HG02642 (cell line): ENCODE measurements around the gene SFI1.
"Not testable (repeated sequence)": the region's sequence is repeated elsewhere in the genome, so short reads cannot be mapped to it uniquely, and the experiment has no call there.

Source experiments
- ATAC-seq: cut with Tn5 transposase; IDR thresholded peaks from one replicate; pipeline ENCODE4 v1.9.1; 2021; ENCODE audit warnings: mild to moderate bottlenecking; ENCODE audit not compliant: unreplicated experiment, poor library complexity

Gene SFI1

DNA sequence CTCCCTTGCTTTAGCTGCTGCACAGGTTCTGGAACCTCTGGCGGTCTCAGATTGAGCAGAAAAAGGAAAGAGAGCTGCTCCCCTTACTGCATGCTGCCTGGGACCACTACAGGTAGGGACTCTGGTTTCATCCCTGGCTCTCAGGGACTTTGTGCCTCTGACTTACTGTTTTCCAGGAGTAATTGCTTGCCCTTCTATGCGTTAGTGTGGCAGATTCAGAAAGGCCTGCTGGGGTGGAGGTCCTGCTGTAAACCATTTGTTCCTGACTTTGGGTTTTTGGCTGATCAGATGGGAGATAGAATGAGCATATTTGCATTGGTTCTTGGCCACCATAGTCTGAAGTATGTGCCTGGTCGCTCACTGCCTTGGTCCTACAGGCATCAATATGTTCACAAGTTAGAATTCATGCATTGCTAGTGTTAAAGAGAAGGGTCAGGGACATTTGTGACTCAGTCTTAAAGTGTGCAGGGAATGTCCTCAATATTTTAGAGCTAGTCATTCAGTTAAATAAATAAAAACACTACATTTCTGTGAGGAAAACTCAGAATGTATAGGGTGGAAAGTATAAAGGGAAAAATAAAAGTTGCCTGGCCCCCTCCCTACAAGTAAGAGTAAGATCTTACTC lies 87.6 kb downstream of the SFI1 start:
- no peak for ATAC-seq

DNA sequence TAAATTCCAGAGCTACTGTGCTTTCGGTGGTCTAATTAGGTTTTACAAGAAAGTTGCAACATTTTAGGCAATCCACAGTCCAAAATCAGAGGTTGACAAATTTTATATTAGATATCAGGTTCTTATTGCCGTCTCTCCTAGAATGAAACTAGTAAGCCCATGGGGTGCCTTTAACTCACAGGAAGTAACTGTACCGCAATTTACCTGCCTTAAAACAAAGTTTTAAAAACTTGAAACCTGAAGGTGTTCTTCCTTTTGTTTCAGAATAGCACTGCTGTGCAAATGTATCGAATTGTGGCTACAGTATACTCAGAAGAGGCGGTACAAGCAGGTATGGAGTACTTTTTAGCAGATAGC lies 88.4 kb downstream of the SFI1 start:
- ATAC-seq = no peak

DNA sequence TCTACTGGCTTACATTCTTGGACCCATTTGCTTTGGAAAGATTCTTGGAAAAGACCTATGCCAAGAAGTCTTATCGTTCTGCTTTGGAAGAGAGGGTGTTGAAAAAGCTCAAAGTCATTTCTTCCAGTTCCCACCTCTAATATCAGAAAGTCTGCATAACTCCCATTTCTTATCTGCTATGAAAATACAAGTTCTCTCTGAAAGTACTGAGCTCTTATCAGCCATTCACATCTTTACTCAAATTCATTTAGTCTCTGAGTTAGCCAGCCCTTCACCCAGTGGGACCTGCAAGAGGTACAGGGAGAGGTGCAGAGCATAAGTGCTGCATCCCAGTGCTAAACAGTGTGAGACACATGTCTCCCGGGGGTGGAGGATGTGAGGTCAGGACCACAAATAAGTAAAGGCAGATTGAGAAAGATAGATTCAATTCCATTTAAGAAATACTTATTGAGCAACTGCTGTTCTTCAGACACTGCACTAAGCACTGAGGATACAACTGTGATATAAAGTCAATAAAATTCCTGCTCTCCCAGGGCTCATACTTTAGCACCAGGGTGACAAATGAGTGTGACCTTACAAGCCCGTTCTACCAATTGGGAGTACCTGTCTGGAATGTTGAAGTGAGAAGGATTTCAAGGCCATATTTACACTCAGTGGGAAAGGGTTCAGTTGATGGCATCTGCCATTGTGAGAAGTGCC lies 89.0 kb downstream of the SFI1 start:
- ATAC-seq = no peak

DNA sequence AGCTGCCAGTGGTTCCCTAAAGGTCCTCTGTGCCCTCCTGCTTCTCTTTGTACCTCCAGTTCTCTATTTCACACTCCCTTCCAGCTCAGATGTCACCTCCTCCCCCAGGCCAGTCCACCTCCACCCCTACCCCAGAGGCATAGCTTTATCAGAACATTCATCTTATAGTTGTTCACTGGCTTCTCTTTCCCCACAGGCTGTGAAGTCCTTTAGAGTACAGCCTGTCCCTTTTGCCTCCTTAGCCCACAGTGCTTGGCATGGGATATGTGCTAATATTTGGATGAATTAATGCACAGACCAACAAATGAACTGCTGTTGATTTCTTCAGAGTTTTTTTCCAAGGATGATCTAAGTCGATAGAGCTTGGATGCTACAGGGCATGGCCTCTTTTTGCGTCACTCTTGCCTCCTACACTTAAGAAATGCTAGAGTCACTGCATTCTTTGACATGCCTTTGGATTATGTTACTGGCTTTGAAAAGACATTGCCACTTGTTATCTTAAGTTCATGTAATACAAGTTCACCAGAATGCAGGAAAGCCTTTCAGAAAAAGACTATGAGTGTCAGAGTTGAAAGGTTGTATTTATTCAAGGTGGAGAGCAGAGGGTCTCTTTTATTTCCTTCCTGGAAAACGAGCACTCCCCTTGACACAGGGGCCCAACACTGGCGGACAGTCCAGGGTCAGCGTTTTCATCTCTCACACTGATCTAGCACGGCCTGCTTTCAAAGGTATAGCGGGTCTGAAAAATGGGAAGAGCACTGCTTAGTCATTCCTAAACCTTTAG lies 90.0 kb downstream of the SFI1 start:
- ATAC-seq = no peak

DNA sequence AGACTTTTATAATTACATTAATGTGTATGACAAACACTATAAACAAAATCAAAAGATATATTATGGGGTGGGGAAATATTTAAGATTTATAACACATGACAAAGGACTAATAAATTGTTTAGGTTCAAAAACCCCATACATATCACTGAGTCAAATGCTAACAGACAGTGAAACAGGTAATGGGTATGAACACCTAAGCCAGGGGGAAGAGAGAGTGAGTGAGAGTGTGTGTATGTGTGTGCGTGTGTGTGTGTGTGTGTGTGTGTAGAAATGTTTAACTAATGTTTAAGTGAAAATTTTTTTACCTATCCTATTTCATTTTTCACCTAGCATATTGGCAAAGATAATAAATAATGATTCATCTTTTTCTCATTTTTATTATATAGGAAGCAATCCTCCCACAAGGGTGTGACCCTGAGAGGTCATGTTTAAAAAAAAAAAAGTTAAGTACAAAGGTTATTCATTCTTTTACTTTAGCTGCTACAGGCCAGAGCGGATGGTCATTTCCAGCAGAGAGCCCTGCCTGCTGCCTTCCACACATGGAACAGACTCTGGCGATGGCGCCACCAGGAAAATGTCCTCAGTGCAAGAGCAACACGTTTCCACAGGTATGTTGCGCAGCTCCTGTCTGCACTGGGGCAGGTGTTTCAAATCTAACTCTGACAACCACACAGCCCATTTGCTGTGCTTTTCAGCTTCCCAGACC lies 92.8 kb downstream of the SFI1 start:
- no peak for ATAC-seq

DNA sequence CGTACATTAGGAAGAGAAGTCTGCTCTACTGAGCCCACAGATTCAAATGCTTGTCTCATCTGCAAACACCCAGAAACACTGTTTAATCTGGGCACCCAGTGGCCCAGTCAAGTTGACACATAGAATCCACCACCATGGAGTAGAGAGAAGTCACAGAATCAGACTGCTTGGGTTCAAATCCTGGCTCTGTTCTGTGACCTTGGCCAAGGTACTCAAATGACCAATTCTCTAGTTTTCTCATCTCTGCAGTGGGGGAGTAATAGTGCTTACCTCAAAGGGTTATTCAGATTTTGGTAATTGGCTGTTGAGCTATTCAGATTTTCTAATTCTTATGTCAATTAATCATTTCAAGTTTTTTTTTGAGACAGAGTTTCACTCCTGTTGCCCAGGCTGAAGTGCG lies 93.8 kb downstream of the SFI1 start:
- ATAC-seq = not testable (repeated sequence)

DNA sequence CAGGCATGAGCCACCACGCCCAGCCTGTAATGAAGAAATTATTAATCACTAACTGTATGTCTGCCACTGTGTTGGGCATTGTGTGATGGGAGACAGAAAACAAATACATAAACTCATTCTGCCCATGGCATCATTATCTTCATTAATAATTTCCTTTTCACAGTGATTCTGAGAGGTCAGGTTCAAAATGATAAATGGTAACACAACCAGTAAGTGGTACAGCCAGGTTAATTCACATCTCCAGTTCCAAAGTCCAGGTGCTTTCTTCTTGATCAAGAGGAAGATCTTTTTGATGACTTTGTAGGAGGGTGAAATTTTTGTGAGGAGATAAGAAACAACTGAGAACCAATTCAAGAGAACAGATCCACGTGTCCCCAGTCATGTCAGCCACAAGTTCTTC lies 98.9 kb downstream of the SFI1 start:
- ATAC-seq = no peak

DNA sequence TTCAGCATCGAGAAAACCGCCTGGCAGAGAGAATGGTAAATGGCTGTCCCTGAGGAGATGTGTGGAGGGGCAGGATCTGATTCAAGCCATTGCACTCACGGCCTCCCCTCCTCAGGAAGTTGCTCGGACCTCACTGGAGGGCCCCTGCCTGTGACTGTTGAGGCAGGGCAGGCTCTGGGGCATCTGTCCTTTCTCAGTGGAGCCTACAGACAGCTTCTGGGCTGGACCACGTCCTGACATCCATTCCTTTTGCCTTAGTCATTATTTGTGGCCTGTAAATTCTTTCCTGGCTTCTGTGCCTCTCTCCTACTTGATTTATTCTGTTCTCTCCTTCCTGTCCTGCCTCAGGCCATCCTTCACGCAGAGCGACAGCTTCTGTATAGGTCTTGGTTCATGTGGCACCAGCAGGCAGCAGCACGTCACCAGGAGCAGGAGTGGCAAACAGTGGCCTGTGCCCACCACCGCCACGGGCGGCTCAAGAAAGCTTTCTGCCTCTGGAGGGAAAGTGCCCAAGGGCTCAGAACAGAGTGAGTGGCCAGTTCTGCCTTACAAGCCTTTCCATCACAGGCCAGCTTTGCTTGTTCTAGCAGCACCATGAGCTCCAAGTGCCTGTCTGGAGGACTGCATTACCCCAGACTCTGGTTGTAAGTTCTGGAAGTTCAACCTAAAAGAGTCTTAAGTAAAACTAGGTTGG lies 106.1 kb downstream of the SFI1 start:
- ATAC-seq = no peak

DNA sequence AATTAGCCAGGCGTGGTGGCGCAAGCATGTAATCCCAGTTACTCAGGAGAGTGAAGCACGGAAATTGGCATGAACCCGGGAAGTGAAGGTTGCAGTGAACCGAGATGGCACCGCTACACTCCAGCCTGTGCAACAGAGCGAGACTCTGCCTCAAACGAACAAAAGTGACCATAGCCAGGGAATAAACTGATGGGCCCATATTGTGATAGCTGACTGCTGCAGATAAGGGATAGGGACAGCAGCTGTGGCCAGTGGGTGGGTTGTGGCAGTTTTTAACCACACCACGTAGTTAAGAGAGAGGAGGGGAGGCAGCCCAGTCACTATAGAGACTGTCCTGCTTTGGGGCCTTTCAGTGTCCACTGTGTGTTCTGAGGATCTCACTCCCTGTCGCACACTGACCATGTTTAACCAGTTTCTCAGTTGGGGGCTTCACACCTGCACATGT lies 106.8 kb downstream of the SFI1 start:
- no peak for ATAC-seq

DNA sequence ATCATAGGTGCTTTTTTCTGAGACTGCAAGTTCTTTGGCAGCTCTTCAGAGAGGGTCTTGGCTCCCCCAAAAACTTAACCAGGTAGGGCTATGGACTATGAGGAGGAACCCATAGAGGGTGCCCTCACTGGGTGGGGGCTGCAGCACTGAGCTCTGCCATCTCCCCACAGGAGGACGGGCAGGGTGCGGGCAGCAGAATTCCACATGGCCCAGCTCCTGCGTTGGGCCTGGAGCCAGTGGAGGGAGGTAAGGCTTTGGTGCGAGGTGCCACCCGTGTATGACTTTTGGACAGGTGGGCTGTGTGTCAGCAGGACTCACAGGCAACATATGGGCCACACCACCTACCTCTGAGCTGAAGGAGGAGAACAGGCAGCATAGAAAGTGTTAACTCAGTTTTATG lies 107.2 kb downstream of the SFI1 start:
- no peak for ATAC-seq

DNA sequence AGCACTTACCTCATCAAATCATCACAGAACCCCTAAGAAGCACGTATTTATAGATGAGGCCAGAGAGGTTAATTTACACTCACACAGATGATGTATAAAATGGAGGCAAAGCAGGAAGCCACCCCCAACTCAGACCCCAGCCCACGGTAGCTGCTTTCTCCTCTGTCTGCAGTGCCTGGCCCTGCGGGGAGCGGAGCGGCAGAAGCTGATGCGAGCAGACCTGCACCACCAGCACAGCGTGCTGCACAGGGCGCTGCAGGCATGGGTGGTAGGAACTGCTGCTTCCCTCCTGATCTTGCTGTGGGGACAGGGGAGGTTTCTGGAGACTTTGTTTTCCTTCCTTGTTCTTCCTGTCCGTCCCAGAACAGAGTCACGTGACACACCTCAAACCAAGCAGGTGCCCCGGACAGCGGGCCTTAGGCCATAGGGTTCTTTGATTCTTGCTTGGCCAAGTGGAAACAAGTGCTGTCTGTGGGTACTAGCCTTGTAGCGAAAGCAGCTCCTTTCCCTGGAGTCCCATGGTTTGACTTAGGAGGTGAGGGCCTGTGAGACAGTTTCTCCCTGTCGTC lies 107.9 kb downstream of the SFI1 start:
- ATAC-seq = no peak

DNA sequence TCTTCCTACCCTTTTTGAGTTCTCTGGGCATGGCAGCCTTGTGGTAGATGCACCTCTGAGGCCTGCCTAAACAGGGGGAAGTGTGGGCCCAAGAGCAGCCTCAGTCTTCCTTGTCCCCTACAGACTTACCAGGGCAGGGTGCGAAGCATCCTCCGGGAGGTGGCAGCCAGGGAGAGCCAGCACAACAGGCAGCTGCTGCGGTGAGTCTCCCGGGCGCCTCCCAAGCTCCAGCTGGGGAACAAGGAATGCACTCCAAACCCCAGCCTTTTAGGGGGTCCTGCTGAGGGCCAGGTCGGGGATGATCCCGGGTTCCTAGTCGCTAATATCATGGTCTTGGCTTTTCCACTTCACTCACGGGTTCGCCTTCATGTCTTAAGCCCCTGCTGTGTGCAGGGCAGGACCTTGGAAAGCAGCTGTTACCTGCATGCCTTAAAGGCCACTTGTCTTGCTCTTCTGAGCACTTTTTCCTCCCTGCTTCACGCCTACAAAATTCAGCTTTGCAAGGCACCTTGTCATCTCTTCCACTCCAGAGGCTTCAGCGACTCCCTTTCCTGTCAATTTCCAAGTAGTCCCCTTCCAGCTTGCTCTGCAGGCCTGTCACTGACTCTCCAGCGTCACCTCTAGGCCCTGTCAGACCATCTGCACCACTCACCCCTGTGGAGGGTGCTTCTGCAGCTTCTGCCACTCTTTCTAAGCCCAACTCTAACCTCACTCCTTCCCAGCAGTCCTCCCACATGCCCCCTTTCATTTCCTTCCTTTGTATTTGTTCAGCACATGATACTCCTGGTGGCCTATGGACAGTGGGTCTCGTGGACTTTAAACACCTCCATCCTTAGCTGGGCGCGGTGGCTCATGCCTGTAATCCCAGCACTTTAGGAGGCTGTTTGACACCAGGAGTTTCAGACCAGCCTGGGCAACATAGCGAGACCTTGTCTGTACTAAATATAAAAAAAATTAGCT lies 108.7 kb downstream of the SFI1 start:
- ATAC-seq = no peak

DNA sequence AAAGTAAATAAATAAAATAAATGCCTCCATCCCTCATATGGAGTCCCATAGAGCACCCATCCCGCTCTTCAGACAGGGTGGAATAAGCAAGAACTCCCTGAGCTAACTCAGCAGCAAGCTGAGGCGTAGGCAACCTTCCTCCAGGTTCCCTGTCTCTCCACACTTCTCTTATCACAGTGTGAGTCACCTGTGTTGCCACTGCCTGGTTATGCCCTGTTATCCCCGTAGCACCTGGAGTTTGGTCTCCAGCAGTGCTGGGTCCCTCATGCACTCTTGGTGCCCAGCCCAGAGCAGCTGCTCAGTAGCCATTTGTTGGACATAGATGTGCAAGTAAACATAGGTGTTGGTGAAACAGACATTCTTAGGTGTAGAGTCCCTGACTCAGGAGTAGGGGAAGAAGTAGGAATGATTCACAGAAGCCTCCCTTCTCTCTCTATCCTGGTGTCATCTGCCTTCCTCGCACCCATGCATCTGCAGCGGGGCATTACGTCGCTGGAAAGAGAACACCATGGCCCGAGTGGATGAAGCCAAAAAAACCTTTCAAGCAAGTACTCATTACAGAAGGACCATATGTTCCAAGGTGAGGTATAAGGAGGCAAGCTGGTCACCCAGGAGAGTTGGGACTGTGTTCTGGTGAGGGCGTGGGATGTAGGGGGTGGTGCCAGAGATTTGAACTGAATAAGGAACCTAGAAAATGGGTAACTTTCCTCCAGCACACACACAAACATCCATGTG lies 109.7 kb downstream of the SFI1 start:
- no peak for ATAC-seq

DNA sequence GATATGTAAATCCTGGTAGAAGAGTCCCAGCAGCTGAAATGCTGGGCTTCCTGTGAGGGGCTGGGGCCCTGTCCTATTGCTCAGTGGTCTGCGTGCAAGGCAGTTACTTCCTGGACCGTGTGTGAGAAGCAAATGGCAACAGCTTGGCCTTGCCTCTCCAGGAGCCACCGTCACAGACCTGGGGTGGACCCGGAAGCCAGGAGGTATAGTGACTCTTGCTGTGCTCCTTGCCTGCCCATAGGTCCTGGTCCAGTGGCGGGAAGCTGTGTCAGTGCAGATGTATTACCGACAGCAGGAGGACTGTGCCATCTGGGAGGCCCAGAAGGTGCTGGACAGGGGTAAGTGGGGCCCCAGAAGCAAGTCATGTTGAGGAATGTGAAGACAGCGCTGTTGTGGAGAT lies 111.4 kb downstream of the SFI1 start:
- ATAC-seq = no peak

DNA sequence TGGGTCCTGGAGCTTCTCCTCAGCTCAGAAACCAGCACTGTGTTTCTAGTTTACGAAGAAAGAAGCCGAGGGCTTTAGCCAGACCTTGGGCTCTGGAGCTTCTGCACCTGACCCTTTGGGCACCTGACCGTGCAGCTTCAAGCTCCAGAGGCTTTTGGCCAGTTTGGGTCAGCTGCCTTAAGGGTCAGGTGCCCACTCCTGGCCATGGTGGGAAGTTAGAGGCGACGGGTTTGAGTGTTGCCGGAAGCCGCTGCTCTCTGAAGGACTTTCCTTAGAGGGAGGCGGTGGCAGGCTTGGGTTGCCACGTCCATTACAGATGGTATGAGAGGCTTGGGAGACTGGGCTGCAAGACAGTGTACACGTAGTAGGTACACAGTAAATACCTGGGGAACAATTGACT lies 113.4 kb downstream of the SFI1 start:
- no peak for ATAC-seq

DNA sequence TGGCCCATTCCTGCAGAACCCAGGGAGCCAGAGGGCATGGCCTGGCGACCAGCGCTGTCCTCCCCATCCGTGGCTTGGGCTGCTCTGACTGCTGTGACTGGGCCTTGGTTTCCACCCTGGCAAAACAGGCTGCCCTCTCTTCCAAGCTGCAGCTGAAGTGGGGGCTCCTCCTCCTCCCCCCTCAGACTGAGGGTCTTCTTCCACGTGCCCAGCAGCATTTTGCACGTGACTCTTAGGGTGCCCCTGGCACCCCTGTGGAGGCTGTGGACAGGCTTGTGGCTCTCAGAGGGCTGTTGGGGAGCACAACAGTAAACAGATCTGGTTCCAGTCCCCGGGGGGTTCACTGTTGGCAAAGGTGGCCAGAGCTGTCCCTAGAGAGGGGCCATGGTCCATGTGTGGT lies 114.3 kb downstream of the SFI1 start:
- no peak for ATAC-seq

DNA sequence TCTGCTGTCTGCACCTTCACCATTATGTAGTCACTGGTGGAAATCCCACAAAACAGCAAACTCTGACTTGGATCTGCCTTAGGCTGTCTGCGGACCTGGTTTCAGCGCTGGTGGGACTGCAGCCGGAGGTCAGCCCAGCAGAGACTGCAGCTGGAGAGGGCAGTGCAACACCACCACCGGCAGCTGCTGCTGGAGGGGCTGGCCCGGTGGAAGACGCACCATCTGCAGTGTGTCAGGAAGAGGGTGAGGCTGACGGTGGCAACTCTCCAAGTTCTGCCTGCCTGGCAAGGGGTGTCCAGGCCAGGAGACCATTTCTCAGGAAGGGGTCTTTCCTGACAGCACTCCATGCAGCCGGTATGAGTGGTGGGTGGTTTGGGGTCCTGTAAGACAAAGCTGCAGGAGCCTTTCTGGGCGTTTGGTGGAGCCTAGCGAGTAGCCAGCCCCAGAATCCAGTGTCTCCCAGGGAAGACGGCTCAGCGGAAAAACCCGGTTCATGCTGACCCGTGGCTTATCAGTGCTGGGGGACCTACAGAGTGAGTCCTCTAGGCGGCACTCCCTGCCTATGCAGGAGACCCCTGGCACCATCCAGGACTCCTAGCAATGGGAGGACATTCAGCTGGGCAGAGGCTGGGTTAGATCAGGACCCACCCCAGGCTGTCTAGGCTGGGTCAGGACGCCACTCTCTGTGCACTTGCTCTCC lies 114.9 kb downstream of the SFI1 start:
- ATAC-seq = no peak

DNA sequence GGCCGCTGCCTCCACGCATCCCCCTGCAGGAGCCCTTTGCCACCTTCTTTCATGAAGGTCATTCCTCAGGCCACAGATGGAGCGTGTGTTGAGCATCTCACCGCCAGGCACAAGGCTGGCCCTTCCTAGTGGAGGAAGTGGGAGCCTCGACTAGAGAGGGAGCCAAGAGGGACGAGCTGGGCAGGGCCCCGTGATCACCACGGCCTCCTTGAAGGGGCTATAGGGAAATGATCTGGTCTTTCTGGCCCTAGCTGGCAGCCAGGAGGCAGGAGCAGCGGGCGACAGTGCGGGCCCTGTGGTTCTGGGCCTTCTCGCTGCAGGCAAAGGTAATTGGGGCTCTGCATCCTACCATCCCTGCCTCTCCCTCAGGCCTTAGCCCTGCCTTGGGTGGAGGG lies 116.6 kb downstream of the SFI1 start:
- ATAC-seq = no peak
